Neural cell (in vitro differentiated cells): ENCODE measurements around the gene ATP5F1A.

Experiments used
- CTCF ChIP-seq: fragments of 450-650 bp; IDR thresholded peaks from 2 replicates; pipeline ENCODE4 v1.5.1; 2014; ENCODE audit warnings: antibody characterized with exemption, mild to moderate bottlenecking, moderate library complexity; ENCODE audit not compliant: poor library complexity, severe bottlenecking
- EP300 ChIP-seq: fragments of 450-650 bp; conservative IDR thresholded peaks from 2 replicates; pipeline ENCODE4 v1.6.1; 2014; ENCODE audit warnings: antibody characterized with exemption, mild to moderate bottlenecking, moderate library complexity; ENCODE audit not compliant: poor library complexity, severe bottlenecking
- EZH2 ChIP-seq: fragments of 200-600, 300-800 bp; shearing (Covaris generic), sonication (generic); IDR thresholded peaks from 2 replicates; pipeline ENCODE4 v1.6.1; 2014; ENCODE audit warnings: antibody characterized with exemption, low read length, borderline replicate concordance, mild to moderate bottlenecking; ENCODE audit not compliant: insufficient read depth, poor library complexity, severe bottlenecking
- MXI1 ChIP-seq: fragments of 450-650 bp; conservative IDR thresholded peaks from 2 replicates; pipeline ENCODE4 v1.6.1; 2014; ENCODE audit warnings: antibody characterized with exemption, mild to moderate bottlenecking; ENCODE audit not compliant: poor library complexity, severe bottlenecking
- POLR2AphosphoS5 ChIP-seq: IDR thresholded peaks from 2 replicates; pipeline ENCODE4 v1.6.1; 2012
- RAD21 ChIP-seq: fragments of 450-650 bp; conservative IDR thresholded peaks from 2 replicates; pipeline ENCODE4 v1.6.1; 2014; ENCODE audit warnings: antibody characterized with exemption, mild to moderate bottlenecking, moderate library complexity
- REST ChIP-seq: IDR thresholded peaks from 2 replicates; pipeline ENCODE4 v1.6.1; 2012; ENCODE audit warnings: borderline replicate concordance
- SMC3 ChIP-seq: fragments of 450-650 bp; conservative IDR thresholded peaks from 2 replicates; pipeline ENCODE4 v1.6.1; 2014; ENCODE audit warnings: antibody characterized with exemption, mild to moderate bottlenecking, moderate library complexity; ENCODE audit not compliant: poor library complexity
- TAF1 ChIP-seq: IDR thresholded peaks from 2 replicates; pipeline ENCODE4 v1.6.1; 2012; ENCODE audit warnings: low read depth

DNA sequence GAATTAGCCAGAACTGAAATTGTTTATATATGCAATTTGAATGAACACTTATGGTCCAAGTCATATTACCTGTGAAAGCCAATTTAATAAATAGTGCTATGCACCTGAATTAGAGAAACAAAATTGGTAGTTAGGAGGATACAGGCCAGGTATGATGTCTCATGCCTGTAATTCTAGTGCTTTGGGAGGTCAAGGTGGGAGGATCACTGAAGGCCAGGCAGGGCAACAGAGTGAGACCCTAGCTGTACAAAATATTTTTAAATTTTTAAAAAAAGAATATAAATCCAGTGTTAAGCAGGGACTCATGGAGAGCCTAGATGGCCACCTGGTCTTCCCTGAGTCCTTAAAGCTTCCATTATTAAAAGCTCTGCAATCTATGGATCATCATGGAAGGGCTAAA, 18.8 kb downstream of the ATP5F1A start:
- TF ChIP-seq REST (no peak), CTCF (no peak), POLR2AphosphoS5 (no peak), EP300 (no peak), TAF1 (no peak), RAD21 (no peak), EZH2 (no peak), SMC3 (no peak), MXI1 (no peak)
